GM12891 (cell line): ENCODE data around the gene DPP10.

Experiments used
- PAX5 ChIP-seq: IDR thresholded peaks from 2 replicates; pipeline ENCODE4 v1.6.1; 2011; ENCODE audit warnings: low read length, moderate library complexity, mild to moderate bottlenecking; ENCODE audit not compliant: insufficient read depth, severe bottlenecking
- POLR2A ChIP-seq: IDR thresholded peaks from 2 replicates; pipeline ENCODE4 v1.6.1; 2011; ENCODE audit warnings: low read depth, low read length, control low read depth
- POLR2AphosphoS5 ChIP-seq: IDR thresholded peaks from 2 replicates; pipeline ENCODE4 v1.6.1; 2011; ENCODE audit warnings: low read depth, low read length, control low read depth
- POU2F2 ChIP-seq: IDR thresholded peaks from 2 replicates; pipeline ENCODE4 v1.6.1; 2011; ENCODE audit warnings: low read depth, mild to moderate bottlenecking, control low read depth, low read length, moderate library complexity
- SPI1 ChIP-seq: IDR thresholded peaks from 2 replicates; pipeline ENCODE4 v1.6.1; 2011; ENCODE audit warnings: low read depth, low read length, control low read depth
- TAF1 ChIP-seq: IDR thresholded peaks from 2 replicates; pipeline ENCODE4 v1.6.1; 2011; ENCODE audit warnings: low read depth, low read length, control low read depth

DNA sequence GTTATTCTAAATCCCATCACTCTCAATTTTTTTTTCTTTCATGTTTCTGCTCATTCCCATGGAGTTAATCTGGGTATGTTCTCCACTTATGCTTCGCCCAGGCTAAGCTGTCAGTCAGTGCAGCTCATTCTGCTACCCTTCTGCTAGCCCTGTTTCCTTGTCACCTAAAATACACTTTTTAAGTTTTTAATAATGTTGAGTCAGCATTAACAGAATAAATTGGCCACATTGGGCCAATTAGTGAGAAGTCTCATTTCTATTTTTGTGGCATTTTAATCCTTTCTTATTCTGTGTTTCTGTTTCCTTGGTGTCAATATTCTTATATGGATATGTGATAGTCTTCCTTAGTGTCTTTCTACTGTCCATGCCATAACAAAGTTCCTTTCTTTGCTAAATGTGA lies 1126.2 kb downstream of the DPP10 start:
- TF ChIP-seq POLR2AphosphoS5 (no peak), POLR2A (no peak), TAF1 (no peak), PAX5 (no peak), POU2F2 (no peak), SPI1 (no peak)
